Body of pancreas (tissue), 4 donors: ENCODE results near the gene CXCL8. TPM values are rescaled to one million over a fixed set of nuclear protein-coding genes. Genes with fewer than 3 reads are reported as not detected.

Experiments
- ATAC-seq: fragments of 150-250 bp; one replicate; pipeline ENCODE4 v1.9.1; 2016
- DNase-seq, 4 donors: peaks; one replicate each; pipeline ENCODE4 v3.0.0-alpha.2; 2019
- H3K27ac ChIP-seq, 4 donors: fragments of 200-600 bp; sonication (generic); 1 replicate in 3 of 4; 2 replicates in 1 of 4; pipeline versions ENCODE4 v1.5.1 to v1.6.1; 2016 to 2019; ENCODE audit warnings: mild to moderate bottlenecking in 1 of 4, mixed read lengths in 1 of 4, moderate library complexity in 1 of 4
- H3K27me3 ChIP-seq, 2 donors: fragments of 200-600 bp; sonication (generic); one replicate each; pipeline ENCODE4 v1.6.0; 2016; ENCODE audit warnings: mild to moderate bottlenecking in 1 of 2
- H3K36me3 ChIP-seq, 2 donors: fragments of 200-600 bp; sonication (generic); replicated peaks in 1 of 2; 2 replicates each; pipeline ENCODE4 v1.5.1; 2016; ENCODE audit warnings: low read depth in 2 of 2; ENCODE audit not compliant: insufficient read depth in 1 of 2
- H3K4me1 ChIP-seq: fragments of 200-600 bp; sonication (generic); one replicate; pipeline ENCODE4 v1.6.0; 2016
- H3K4me3 ChIP-seq, 2 donors: fragments of 200-600 bp; sonication (generic); 1 replicate in 1 of 2; 2 replicates in 1 of 2; pipeline ENCODE4 v1.5.1; 2016 to 2019
- H3K9me3 ChIP-seq, 3 donors: fragments of 200-600 bp; sonication (generic); 1 replicate in 2 of 3; 2 replicates in 1 of 3; pipeline ENCODE4 v1.5.1; 2016
- POLR2A ChIP-seq, 3 donors: fragments of 450-650 bp; IDR thresholded peaks; one replicate each; pipeline ENCODE4 v1.6.1; 2016; ENCODE audit warnings: antibody characterized with exemption in 3 of 3, mild to moderate bottlenecking in 2 of 3
- WGBS, 2 donors: methylation state at CpG; one replicate each; pipeline ENCODE4 v1.1.5; 2017; 5-methylcytosine and 5-hydroxymethylcytosine counted together
- intact Hi-C: fragments of 100-400 bp; cut with DNase I; formaldehyde crosslinking; loops from one replicate; pipeline ENCODE4 v1.15.1; 2023
- total RNA-seq, 2 donors: library from RNA; depleted of rRNA; stranded (reverse); fragments of >200 nt; gene quantifications; one replicate each; pipeline ENCODE4 v1.1.0, GENCODE V29; 2016
- TF ChIP-seq, protein P1 (sequence below), 7 experiments: fragments of 450-650 bp in 4 of 7; fragments of 200-600 bp in 3 of 7; sonication (generic) in 3 of 7; IDR thresholded peaks; one replicate each; pipeline ENCODE4 v1.5.1; 2016 to 2019; ENCODE audit warnings: antibody characterized with exemption in 7 of 7

Gene CXCL8
- total RNA-seq, 2 donors from 2014 or later: 3.9 to 12.9 TPM

DNA sequence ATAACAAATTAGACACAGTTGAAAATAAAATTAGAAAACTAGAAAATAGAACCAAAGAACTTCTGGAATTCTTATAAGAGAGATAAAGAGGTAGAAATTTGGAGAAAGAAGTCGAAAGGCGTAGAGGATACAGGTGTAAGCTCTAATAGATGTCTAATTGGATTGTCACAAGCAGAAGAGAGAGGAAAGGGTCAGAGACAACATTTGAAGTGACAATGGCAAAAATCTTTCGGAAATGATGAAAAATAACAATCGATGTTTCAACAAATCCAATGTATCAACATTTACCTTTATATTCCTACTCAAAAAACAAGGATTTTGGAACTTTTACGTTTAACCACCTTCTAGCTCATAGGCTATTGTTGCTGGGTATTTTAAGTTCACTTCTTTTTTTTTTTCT is 3.8 kb downstream of the CXCL8 start:
- Histone ChIP-seq H3K9me3 (no peaks in the 10 kb centered on the region), H3K4me3 (no peak overlapping the region), H3K36me3 (no peaks in the 10 kb centered on the region), H3K27me3 (no peaks in the 10 kb centered on the region), H3K4me1 (peaks cover 11% of the 10 kb centered on the region), H3K27ac (no peak overlapping the region)
- intact Hi-C loops: no loop called here
- TF ChIP-seq POLR2A (IDR thresholded peaks at IDR 0.05): no peak
- TF ChIP-seq, protein P1, sequence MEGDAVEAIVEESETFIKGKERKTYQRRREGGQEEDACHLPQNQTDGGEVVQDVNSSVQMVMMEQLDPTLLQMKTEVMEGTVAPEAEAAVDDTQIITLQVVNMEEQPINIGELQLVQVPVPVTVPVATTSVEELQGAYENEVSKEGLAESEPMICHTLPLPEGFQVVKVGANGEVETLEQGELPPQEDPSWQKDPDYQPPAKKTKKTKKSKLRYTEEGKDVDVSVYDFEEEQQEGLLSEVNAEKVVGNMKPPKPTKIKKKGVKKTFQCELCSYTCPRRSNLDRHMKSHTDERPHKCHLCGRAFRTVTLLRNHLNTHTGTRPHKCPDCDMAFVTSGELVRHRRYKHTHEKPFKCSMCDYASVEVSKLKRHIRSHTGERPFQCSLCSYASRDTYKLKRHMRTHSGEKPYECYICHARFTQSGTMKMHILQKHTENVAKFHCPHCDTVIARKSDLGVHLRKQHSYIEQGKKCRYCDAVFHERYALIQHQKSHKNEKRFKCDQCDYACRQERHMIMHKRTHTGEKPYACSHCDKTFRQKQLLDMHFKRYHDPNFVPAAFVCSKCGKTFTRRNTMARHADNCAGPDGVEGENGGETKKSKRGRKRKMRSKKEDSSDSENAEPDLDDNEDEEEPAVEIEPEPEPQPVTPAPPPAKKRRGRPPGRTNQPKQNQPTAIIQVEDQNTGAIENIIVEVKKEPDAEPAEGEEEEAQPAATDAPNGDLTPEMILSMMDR (IDR thresholded peaks at IDR 0.05): no peak
- DNase-seq (no peak), ATAC-seq (no peak)
- WGBS, 2 donors: 83 to 84% methylated on average over 5 of the region's 5 CpGs

DNA sequence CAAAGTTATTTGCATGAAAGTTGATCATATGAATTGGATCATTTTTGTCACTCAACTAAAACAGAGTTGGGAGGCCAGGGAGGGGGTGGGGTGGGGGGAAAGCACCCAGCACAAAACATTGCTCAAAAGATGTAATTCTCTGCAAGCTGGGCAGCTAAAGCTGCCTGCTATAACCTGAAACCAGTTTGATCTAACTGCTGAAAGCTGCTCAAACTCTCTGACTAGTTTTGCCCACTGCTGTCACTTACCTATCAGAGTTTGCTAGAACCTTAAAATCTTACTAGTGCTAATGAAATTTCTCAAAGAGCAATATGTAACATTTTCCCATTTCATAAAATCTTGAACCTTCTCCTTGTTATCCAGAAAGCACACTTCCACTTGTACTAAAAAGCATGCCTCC is 10.4 kb downstream of the CXCL8 start:
- no peak overlapping the region for H3K4me3 ChIP-seq

DNA sequence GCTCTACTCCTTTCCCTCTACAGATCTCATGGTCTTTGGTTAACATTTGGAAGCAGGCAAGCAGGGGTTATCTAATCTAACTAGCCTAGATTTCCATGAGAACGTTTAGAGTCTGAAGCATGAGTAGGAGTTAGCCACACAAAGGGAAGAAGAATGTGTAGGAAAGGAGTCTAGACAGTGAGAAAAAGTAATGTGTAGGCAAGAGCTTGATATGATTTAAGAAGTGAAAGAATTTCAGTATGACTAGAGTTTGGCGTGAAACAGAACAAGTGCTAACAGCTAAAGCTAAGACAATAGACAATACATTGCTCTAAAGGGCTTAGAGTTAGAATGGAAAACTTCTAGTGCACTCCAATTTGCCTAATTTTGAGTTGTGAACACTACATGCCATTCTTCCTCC is 10.8 kb downstream of the CXCL8 start:
- no peaks in the 10 kb centered on the region for H3K27me3 ChIP-seq
- no peaks in the 10 kb centered on the region for H3K36me3 ChIP-seq
- H3K4me1 ChIP-seq: no peaks in the 10 kb centered on the region
- H3K9me3 ChIP-seq: no peaks in the 10 kb centered on the region
- intact Hi-C loops: no loop called here
- H3K4me3 ChIP-seq: no peak overlapping the region
- ATAC-seq (no peak), DNase-seq (no peak)
- 38 to 49% methylated on average over 2 of the region's 2 CpGs for WGBS, 2 donors
- TF ChIP-seq, protein P1 (IDR thresholded peaks at IDR 0.05): no peak
- no peak for TF ChIP-seq POLR2A (IDR thresholded peaks at IDR 0.05)
- H3K27ac ChIP-seq: no peak overlapping the region

More for the DNA sequence above, 10.4 kb downstream of the CXCL8 start:
- DNase-seq: no peak
- Histone ChIP-seq H3K4me1 (no peaks in the 10 kb centered on the region), H3K27me3 (no peaks in the 10 kb centered on the region), H3K27ac (no peak overlapping the region), H3K36me3 (no peaks in the 10 kb centered on the region), H3K9me3 (no peaks in the 10 kb centered on the region)
- ATAC-seq: no peak
- intact Hi-C loops: no loop called here
- TF ChIP-seq, protein P1 (IDR thresholded peaks at IDR 0.05): no peak
- no peak for TF ChIP-seq POLR2A (IDR thresholded peaks at IDR 0.05)

DNA sequence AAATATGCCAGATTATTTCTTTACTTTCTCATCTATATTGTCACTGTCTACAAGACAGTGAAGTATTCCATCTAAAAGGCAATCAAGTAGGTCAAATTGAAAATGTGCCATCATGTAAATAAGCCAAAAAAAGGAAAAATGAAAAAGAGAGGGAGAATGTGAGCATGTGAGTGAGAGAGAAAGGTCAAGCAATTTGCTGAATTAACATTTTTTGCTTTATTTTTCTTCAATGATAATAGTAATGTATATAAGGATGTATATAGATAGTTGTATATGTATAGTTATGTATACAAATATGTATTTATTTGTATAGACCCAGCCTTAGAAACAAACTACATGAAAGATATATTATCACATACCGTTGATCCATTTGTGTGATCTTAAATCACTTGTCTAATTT is 11.5 kb downstream of the CXCL8 start:
- ATAC-seq (no peak), DNase-seq (no peak)
- Histone ChIP-seq H3K4me3 (no peak overlapping the region), H3K36me3 (no peaks in the 10 kb centered on the region), H3K4me1 (no peaks in the 10 kb centered on the region), H3K9me3 (no peaks in the 10 kb centered on the region), H3K27ac (no peak overlapping the region), H3K27me3 (no peaks in the 10 kb centered on the region)
- intact Hi-C loops: no loop called here
- TF ChIP-seq, protein P1 (IDR thresholded peaks at IDR 0.05): no peak
- no peak for TF ChIP-seq POLR2A (IDR thresholded peaks at IDR 0.05)
- 90 to 95% methylated on average over 1 of the region's 1 CpG for WGBS, 2 donors

DNA sequence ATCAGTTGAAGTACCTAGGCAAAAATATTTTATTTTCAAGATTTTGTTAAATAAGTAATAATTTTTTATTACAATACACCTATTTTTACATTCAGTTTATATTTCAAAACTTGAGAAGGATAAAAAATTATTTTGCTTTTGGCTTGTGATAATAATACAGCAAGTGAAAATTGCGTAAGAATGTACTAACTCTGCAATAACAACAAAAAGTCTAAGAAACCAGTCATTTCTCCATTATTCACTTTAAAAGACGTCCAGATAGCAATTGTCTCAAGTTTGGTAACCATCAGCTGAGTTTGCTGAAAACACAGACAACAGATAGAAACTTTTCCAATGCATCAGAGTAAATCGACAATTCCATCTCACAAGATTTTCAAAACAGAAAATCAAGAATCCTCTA is 12.1 kb downstream of the CXCL8 start:
- H3K9me3 ChIP-seq: no peaks in the 10 kb centered on the region
- H3K27me3 ChIP-seq: no peaks in the 10 kb centered on the region
- intact Hi-C loops: no loop called here
- TF ChIP-seq POLR2A (IDR thresholded peaks at IDR 0.05): no peak
- TF ChIP-seq, protein P1 (IDR thresholded peaks at IDR 0.05): no peak
- no peaks in the 10 kb centered on the region for H3K36me3 ChIP-seq
- no peak overlapping the region for H3K27ac ChIP-seq
- no peaks in the 10 kb centered on the region for H3K4me1 ChIP-seq
- DNase-seq (no peak), ATAC-seq (no peak)
- H3K4me3 ChIP-seq: no peak overlapping the region
- WGBS, 2 donors: 76 to 79% methylated on average over 3 of the region's 3 CpGs
